Measurements from ENCODE around the gene PPIA.

Gene PPIA

DNA sequence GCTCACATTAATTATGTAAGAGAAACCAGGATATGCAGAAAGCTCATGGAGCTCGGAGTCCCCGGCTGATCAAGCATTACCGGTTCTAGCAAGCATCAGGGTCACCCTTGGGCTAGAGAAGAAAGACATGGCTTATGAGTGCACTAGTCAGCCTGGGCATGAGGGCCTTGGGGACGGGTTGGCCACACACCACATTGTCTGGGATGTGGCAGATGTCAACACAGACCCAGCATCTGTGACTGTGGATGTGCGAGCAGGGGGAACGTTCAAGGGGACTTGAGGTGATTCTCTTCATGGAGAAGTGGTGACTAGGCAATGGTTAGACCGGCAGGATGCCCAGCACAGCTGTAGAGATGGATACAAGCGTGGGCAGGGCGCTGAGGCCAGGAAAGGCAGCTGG, 34.2 kb upstream of the PPIA start:
- TF ChIP-seq, protein P1, sequence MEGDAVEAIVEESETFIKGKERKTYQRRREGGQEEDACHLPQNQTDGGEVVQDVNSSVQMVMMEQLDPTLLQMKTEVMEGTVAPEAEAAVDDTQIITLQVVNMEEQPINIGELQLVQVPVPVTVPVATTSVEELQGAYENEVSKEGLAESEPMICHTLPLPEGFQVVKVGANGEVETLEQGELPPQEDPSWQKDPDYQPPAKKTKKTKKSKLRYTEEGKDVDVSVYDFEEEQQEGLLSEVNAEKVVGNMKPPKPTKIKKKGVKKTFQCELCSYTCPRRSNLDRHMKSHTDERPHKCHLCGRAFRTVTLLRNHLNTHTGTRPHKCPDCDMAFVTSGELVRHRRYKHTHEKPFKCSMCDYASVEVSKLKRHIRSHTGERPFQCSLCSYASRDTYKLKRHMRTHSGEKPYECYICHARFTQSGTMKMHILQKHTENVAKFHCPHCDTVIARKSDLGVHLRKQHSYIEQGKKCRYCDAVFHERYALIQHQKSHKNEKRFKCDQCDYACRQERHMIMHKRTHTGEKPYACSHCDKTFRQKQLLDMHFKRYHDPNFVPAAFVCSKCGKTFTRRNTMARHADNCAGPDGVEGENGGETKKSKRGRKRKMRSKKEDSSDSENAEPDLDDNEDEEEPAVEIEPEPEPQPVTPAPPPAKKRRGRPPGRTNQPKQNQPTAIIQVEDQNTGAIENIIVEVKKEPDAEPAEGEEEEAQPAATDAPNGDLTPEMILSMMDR (IDR thresholded peaks at IDR 0.05; ENCODE audit: insufficient read depth, low read length, poor library complexity, severe bottlenecking) = no peak
- Histone ChIP-seq H3K27me3 (replicated peaks; ENCODE audit: control insufficient read depth, insufficient read depth, low read length) (no peaks in the 10 kb centered on the region), H3K4me3 (replicated peaks; ENCODE audit: low read depth, low read length) (no peak overlapping the region), H3K36me3 (ENCODE audit: control insufficient read depth, insufficient read depth, low read length) (peaks cover 69% of the 10 kb centered on the region)
- no peak for DNase-seq (ENCODE audit: extremely low read depth, insufficient read length)

DNA sequence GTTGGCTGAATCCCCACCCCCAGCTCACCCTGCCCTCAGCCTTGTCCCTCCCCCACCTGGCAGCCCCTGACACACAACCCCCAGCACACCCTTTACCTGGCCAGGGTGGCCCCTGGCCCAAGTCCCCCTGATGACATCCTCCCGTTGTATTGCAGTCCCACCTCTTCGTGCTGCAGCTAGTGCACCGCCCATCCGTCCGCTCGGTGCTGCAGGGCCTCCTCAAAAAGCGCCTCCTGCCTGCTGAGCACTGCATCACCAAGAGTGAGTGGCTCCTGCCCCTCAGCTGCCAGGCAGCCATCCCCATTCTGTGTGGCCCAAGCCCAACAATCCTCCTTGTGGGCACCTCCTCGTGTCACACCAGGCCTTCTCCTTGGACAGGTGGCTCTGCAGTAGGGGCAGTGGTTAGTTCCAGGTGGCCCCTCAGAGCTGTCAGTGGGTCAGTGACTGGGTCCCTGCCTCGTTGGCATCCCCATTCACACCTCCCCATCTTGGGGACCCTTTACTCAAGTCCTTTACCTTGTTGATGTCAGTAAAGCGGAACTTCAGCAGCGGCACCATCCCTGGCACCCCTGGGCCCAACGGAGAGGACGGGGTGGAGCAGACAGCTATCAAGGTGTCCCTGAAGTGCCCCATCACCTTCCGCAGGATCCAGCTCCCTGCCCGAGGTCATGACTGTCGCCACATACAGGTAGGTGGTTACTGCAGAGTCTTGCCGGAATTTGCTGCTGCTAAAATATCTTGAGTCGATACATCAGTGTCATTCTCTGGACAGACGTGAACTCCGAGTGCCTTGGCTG, 33.6 kb upstream of the PPIA start:
- Histone ChIP-seq H3K36me3 (ENCODE audit: control insufficient read depth, insufficient read depth, low read length) (peaks cover 71% of the 10 kb centered on the region), H3K27me3 (replicated peaks; ENCODE audit: control insufficient read depth, insufficient read depth, low read length) (no peaks in the 10 kb centered on the region), H3K4me3 (replicated peaks; ENCODE audit: low read depth, low read length) (no peak overlapping the region)
- DNase-seq (ENCODE audit: extremely low read depth, insufficient read length) = no peak
- TF ChIP-seq, protein P1 (IDR thresholded peaks at IDR 0.05; ENCODE audit: insufficient read depth, low read length, poor library complexity, severe bottlenecking) = no peak

DNA sequence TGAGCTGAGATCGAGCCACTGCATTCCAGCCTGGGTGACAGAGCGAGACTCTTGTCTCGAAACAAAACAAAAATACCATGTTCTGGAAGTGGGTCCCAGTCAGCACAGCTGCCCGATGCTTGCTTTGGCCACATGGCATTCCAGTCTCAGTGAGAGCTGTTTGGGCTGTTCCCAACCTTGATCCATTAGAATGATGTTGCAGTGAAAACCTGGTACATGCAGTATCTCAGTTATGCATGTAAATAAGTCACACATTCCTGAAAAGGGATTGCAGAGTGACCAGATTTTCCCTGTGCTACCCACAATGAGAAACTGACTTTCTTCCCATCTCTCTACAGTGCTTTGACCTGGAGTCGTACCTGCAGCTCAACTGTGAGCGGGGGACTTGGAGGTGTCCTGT, 32.4 kb upstream of the PPIA start:
- no peak for DNase-seq (ENCODE audit: extremely low read depth, insufficient read length)
- no peak overlapping the region for H3K4me3 ChIP-seq (replicated peaks; ENCODE audit: low read depth, low read length)
- TF ChIP-seq, protein P1 (IDR thresholded peaks at IDR 0.05; ENCODE audit: insufficient read depth, low read length, poor library complexity, severe bottlenecking) = no peak
- no peaks in the 10 kb centered on the region for H3K27me3 ChIP-seq (replicated peaks; ENCODE audit: control insufficient read depth, insufficient read depth, low read length)
- peaks cover 66% of the 10 kb centered on the region for H3K36me3 ChIP-seq (ENCODE audit: control insufficient read depth, insufficient read depth, low read length)

DNA sequence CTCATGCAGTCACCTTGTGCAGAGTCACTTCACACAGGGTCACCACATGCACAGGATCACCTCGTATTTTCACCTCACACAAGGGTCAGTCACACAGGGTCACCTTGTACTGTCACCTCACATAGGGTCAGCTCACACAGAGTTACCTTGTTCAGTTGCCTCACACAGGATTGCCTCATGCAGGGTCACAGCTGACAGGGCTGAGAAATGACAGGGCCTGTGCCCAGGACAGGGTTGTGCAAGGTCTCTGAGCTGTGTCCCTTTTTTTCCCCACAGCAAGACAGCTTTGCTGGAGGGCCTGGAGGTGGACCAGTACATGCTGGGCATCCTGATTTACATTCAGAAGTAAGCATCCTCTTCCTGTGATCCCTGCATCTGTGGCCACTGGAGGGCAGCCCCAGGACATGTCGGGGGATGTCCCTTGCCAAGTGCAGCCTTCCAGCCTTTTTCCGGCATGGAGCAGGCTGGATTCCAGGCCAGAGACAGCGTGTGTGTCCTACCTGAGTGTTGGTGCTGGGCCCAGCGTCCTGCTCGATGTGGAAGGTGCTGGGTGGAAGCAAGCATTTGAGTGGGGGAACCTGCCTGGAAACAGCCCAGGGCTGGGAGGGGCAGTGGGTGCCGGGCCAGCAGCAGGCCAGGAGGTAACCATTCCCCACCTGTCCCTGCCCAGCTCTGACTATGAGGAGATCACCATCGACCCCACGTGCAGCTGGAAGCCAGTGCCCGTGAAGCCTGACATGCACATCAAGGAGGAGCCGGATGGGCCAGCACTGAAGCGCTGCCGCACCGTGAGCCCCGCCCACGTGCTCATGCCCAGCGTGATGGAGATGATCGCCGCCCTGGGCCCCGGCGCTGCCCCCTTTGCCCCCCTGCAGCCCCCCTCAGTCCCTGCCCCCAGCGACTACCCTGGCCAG, 31.6 kb upstream of the PPIA start:
- TF ChIP-seq, protein P1 (IDR thresholded peaks at IDR 0.05; ENCODE audit: insufficient read depth, low read length, poor library complexity, severe bottlenecking) = no peak
- Histone ChIP-seq H3K36me3 (ENCODE audit: control insufficient read depth, insufficient read depth, low read length) (peaks cover 61% of the 10 kb centered on the region), H3K4me3 (replicated peaks; ENCODE audit: low read depth, low read length) (no peak overlapping the region), H3K27me3 (replicated peaks; ENCODE audit: control insufficient read depth, insufficient read depth, low read length) (no peaks in the 10 kb centered on the region)
- no peak for DNase-seq (ENCODE audit: extremely low read depth, insufficient read length)

DNA sequence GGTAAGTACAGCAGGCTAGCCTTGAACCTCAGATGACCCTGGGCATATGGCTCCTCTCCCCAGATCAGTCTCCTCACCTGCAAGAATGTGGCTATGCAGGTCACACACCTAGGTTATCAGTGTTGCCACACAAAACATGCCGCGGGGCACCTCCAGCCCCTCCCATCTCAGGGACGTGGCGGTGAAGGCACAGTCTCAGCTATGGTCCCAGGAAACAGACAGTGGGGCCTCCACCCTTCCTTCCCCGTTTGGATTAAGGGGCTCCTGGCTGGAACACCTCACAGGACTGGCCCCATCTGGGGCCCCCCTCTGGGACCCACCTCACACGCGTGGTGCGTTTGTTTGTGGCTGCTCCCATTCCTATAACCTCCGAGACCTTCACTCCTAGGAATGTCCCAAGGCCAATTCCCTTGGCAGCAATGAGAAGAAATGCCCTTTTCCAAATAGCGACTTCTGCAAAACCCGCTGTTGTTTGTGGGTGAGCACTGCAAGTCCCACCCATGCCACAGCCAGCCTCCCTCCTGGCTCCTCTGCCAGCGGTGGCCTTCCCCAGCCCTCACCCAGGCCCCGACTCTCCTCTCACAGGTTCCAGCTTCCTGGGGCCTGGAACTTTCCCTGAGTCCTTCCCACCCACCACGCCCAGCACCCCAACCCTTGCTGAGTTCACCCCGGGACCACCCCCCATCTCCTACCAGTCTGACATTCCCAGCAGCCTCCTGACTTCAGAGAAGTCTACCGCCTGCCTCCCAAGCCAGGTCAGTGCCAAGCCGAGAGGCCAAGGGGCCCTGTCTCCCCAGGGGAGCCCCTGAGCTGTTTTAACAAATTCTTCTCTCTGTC, 30.7 kb upstream of the PPIA start:
- Histone ChIP-seq H3K36me3 (ENCODE audit: control insufficient read depth, insufficient read depth, low read length) (peaks cover 54% of the 10 kb centered on the region), H3K4me3 (replicated peaks; ENCODE audit: low read depth, low read length) (no peak overlapping the region), H3K27me3 (replicated peaks; ENCODE audit: control insufficient read depth, insufficient read depth, low read length) (no peaks in the 10 kb centered on the region)
- no peak for DNase-seq (ENCODE audit: extremely low read depth, insufficient read length)
- TF ChIP-seq, protein P1 (IDR thresholded peaks at IDR 0.05; ENCODE audit: insufficient read depth, low read length, poor library complexity, severe bottlenecking) = no peak
